Measurements from ENCODE around the gene WDR91. TPM values are rescaled to one million over a fixed set of nuclear protein-coding genes. Genes with fewer than 3 reads are reported as not detected.
A peak's percentile ranks its signal among the peaks of the same experiment; 100 is the strongest.
"Not testable (repeated sequence)": the region's sequence is repeated elsewhere in the genome, so short reads cannot be mapped to it uniquely, and the experiment has no call there.

The WDR91 gene
- total RNA-seq = 27.9 TPM

DNA sequence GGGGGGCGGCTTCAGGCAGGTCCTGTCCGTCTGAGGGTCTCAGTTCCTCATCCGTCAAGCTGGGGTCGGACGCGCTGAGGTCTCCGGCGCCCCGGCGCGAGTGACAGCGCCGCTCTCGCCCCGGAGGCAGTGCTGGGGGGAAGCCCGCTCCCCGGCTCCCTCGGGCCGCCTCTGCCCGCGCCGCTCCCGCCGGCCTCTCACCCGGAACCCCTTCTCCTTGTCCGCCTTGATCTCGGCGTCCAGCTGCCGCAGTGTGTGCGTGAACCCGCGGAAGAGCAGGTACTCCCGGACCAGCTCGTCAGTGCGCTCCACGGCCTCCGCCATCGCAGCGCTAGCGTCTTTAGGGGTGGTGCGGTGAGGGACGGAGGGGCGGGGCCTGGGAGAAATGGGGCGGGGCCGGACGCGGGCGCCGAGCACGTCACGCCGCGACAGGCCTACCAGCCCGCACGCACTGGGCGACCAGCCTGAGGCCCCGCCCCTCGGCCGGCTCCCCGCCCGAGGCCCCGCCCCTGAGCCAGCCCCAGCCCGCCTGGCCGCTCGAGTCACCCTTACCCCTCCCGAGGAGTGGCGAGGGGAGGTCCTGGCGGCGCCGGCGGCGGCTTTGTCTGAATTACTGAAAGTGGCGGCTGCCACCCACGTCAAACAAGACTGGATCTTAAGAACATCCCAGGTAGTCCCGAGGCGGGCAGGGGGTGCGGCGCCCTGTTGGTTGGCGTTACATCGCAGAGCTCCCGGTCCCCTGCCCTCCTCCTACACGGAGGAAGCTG lies at the start of gene WDR91:
Gene WDR91, minus strand, starts transcription at position 348 of the 767 bp plus-strand sequence. Its CDS starts 24 bp downstream, at position 324.
- DNase-seq (ENCODE audit: low spot score) = peak; percentile 96

DNA sequence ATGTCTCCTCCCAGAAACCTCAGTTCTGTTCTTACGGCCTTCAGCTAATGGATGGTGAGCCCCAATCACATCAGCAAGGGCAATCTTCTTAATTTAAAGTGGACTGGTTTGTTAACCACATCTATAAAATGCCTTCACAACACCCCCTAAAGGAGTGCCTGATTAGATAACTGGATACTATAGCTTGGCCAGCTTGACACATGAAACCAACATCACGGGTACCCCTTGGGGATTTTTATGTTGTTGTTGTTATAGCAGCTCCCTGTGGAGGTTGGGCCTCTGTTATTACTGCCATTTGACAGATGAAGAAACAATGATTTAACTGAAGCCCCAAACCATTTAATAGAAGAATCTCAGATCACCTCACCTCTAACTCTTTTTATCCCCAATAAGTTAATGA lies 49.1 kb upstream of the WDR91 start:
- DNase-seq (ENCODE audit: low spot score) = no peak

DNA sequence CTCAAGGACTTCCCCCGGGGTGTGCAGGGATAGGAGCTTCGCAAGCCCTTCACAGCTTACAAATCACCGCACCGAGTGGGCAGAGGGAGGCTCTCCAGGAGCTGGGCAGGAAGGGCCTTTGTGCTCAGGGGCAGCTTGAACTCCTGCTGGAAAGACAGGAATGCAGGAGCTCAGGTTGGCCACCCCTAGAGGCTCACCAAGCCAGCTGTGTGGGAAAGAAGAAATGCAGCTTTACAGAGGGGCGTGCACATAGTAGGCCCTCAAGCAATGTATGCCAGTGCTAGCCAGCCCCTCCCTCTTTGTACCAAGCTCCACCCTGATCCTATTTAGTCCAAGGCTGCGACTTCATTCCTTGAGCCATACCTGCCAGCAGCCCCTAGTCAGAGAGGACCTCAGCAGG lies 48.4 kb upstream of the WDR91 start:
- no peak for DNase-seq (ENCODE audit: low spot score)

DNA sequence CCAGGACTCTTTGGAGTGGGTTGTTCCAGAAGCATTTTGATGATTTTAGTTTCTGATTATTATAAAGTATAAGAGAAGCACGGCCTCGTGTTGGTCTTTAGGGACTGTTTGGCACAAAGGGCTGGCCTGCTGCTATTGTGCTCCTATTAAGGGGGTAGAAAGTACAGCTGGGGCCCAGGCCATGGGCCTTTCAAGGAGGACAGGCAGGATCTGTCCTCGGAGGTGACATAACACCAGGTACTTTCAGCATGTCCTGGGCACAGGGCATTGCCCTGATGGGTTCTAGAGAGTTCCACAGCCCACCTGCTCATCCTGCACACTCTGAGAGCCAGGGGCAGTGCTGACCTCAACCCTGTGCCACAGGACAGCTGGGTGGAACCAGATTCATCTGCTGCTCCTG lies 47.3 kb upstream of the WDR91 start:
- no peak for DNase-seq (ENCODE audit: low spot score)

DNA sequence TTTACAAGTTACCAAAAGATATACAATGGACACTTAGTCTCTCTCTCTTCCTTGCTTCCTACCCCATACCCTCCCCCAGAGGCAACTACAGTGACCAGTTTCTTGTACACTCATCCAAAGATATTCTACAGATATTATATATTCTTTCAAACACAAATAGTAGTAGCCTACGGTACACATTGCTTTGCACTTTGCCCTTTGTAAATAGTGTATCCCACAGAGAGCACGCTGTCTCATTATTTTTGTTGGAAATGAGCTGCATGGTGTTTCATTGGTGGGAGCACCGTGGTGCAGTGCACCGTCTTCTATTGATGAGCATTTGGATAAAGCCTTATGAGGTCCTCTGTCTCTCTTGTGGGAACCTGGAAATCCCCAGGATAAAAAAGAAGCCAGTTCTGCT lies 46.5 kb upstream of the WDR91 start:
- no peak for DNase-seq (ENCODE audit: low spot score)

DNA sequence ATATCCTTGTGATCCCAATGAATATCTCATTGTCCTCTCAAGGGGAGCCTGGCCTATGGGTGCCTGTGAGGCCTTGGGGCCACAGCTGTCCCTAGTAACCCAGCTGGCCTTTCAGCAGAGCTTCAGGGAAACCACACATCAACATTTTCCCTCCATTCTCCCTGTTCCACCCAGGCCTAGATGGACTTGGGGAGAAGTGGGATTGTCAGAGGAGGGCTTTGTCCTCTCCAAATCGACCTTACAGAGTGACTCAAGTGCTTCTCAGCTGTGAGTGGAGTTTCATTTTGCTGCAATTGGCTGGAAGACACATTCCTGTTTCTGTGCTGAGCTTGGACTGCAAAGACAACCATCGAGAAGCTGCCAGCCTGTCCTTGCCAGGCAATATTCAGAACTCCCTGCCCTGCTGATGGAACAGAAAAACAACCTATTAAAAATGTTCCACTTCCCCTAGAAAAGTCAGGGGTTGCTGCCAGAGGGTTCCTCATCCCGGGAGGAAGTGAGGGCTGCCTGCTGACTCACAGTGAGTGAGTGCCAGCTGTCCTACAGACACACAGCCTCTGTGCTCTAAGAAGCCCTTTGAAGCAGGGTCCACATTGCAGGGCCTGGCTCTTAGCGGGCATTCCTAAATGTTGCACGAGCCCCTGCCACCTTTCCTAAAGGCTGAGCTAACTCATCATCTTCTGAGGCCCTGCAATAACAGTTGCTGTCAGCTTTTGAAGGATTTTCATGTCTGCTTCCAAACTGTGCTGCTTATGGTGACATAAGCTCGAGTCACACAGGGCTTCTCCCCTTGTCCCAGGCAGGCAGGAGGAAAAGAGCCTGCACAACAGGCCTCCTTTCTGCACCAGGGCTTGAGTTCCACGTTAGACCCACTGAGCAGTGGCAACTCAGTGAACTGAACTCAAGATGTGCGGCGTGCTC lies 42.8 kb upstream of the WDR91 start:
- peak; percentile 71 for DNase-seq (ENCODE audit: low spot score)

DNA sequence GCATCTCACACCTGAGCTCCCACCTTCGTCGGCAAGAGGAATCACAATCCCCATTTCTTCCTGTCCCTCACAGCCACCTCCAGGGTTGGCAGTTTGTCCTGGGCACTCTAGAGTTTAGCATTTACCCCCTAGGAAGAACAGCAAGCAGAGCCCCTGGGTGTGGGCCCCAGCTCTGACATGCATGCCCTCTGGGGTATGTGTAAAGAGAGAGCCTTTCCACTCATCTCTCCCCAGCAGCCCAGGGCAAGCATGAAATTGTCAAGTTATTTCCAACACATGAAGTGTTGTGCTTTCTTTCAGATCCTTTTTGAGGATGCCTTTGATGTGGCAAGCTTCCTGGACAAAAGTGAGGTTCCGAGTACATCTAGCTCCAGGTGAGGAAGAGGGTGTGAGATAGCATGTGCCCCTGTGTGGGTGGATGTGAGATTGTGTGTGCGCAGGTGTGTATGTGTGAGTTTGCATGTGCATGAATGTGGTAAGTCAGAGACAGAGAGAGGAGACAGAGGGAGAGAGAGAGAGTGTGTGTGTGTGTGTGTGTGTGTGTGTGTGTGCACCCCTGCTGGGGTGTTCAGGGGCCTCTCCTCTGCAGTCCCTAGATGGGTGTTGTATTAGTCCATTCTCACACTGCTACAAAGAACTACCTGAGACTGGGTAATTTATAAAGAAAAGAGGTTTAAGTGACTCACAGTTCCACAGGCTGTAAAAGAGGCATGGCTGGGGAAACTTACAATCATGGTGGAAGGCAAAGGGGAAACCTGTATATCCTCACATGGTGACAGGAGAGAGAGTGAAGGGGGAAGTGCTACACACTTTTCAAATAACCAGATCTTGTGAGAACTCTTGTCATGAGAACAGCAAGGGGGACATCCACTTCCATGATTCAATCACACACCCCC lies 40.4 kb upstream of the WDR91 start:
- DNase-seq (ENCODE audit: low spot score) = no peak

DNA sequence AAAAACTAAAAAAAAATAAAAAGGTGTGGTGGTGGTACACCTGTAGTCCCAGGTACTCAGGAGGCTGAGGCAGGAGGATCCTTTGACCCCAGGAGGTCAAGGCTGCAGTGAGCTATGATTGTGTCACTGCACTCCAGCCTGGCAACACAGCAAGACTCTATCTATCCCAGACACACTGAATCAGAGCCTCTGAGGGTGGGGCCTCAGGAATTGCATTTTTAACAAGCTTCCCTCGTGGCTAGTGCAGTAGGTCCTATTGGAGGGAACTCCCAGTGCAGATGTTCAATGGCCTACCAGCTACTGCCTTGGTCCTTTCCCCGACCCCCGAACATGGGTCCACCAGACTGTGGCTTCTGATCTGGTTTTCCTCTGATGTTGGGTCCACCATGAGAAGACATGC lies 37.2 kb upstream of the WDR91 start:
- peak; percentile 17 for DNase-seq (ENCODE audit: low spot score)

DNA sequence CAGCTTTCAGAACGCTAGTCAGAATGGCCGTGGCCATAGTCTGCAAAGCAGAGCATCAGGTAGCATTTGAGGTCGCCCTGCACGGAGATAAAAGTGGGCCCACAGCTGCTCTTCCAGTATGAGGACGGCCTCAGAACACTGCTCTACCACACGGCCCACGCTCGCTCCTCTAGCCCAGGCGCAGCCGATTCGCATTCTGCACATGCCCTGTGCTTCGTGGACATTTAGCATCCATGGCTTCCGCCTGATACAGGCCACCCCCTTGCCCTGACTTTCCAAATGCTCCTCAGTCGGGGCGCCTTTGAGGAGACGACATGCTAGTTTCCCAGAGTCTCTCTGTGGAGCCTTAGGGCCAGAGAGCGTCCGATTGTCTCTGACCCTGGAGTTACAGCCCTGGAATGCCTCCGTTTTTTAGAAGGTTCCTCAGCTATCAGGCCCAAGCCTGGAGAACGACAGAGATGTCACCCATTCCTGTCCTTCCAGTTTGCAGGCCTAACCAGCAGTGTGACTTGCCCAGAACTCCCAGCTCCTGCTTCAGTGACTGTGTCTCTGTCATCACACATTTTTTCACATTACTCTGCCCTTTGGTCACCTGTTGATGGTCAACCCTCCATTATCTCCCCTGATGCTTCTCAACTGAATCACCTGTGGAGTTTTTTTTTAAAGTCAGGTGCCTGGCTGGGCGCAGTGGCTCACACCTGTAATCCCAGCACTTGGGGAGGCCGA lies 36.6 kb upstream of the WDR91 start:
- DNase-seq (ENCODE audit: low spot score) = peak; percentile 10

DNA sequence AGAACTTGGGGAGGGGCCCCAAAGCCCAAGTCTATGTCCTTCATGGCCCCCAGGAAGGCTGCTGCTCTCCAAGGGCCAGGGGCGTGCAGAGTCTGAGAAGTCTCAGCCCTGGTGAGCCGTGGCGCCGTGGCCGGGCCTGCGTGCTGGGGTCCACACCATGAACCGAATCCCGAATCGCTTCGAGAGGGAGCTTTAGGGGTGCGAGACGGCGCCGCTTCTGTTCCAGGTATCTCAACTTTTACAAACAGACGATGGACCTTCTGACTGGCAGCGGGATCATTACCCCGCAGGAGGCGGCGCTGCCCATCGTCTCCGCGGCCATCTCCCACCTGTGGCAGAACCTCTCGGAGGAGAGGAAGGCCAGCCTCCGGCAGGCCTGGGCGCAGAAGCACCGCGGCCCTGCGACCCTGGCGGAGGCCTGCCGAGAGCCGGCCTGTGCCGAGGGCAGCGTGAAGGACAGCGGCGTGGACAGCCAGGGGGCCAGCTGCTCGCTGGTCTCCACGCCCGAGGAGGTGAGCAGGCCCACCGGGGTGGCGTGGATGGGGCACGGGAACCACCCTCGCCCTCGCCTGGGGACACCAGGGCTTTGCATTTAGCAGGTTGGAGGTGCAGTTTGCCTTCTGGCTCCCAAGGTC lies 35.0 kb upstream of the WDR91 start:
- DNase-seq (ENCODE audit: low spot score) = peak; percentile 32

DNA sequence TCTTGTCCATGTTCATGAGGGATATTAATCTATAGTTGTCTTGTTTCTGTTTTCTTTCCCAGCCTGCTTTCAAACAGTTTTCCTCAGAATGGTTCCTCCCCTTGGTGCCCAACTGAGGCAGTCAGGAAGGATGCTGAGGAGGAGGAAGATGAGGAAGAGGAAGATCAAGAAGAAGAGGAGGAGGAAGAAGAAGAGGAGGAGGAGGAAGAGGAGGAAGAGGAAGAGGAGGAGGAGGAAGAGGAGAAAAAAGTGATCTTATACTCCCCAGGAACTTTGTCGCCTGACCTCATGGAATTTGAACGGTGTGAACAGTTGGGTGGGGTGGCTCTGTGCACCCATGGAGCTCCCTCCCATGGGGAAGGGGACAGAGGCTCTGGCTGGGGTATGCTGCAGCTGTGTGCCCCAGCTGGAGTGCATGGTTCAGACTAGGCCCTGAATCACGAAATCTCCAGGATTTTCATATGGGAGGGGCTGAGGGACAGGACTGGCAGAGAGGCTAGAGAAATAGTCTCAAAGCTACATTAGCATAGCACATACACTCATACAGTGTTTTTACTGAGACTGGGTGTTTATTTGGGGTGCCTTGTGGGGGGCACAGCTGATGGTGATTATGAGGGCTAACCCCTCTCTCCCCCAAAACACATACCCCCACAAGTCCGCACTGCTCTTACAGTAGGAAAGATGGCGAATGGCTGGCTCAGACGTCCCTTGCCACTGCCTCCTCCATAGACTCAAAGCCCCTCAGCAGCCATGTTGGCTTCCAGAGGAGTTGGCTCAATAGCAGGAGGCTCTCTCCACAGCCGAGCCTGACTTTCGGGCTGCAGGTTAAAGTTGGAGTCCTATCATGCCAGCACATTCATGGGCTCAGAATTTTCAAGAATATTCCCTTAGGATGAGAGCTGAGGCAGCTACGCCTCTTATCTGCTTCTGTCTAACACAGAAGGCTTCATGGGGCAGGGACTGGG lies 34.2 kb upstream of the WDR91 start:
- DNase-seq (ENCODE audit: low spot score) = peak; percentile 23

DNA sequence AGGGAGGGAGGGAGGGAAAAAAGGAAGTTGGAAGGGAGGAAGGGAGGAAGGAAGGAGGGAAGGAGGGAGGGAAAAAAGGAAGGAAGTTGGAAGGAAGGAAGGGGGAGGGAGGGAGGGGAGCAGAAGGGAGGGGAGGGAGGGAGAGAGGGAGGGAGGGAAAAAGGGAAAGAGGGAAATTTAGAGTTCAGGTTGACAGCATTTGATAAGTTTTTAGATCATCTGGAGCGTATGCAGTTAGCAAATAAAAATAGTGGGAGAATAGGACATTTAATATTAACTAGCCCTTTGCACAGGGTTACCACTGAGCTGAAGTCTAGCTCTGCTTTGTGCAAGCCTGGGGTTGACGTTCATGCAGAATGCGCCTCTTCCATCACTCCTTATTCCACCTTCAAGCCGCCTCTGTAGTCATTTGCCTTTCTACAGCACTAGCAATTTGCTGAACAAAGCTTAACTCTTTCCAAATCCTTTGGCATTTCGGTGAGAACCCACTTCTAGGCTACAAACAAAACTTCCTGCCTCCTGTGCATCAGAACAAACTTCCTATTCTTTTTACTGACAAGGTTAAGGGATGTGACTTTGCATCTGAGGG lies 30.9 kb upstream of the WDR91 start:
- no peak for DNase-seq (ENCODE audit: low spot score)

DNA sequence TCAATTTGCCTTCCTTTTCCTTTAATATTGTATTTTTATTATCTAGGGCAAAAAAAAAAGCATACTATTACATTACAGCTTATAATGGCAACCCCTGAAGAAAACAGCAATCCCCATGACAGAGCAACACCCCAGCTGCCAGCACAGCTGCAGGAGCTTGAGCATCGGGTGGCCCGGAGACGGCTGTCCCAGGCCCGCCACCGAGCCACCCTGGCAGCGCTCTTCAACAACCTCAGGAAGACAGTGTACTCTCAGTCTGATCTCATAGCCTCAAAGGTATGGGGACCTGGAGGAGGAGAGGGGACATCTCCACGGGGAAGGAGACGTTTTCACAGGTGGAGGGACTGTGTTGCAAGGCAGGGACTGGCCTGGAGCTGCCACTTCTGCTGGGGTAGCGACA lies 29.1 kb upstream of the WDR91 start:
- DNase-seq (ENCODE audit: low spot score) = no peak

DNA sequence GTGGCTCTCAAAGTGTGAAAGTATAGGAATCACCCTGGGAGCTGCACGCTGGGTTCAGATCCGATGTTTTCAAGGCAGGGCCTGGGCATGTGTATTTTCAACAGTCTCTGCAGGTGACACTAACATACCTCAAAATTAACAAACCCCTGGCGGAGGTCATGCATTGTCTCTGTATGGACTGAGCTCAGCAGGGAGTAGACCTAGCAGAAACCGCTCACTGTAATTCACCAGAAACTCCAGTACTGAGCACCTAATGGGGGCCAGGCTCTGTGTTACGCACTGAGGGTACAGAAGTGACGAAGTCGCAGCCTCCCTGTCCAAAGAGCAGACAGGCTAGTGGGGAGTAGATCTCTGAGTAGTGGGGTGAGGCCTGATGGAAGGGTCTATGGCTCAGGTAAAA lies 27.9 kb upstream of the WDR91 start:
- peak; percentile 20 for DNase-seq (ENCODE audit: low spot score)

DNA sequence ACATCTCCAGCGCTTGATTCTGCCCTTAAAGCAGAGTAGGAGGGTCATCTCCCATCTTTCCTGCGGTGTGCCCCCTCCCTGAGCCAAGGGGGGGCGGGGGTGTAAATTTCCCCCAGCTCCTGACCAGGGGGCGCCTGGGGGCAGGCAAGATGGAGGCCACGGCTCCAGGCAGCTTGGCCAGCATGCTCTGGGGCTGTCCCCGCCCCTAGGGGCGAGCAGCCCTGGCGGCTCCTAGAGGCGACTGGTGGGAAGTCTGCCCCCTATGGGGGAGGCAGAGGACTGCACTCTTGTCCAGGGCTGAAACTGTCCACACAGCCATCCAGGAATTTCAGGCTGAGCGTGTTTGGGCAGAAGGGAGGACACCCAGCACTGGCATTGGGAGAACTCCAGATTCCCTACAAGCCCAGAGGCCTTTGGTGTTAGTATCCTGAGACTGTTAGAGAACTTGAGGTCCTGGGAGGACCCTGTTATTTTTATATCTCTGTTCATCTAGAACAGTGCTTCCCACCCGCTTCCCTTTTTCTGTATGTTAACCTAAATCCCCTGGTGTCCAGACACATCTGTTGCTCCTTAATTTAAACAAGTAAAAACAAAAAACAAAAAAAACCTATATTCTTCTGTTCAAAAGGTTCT lies 26.9 kb upstream of the WDR91 start:
- DNase-seq (ENCODE audit: low spot score) = no peak

DNA sequence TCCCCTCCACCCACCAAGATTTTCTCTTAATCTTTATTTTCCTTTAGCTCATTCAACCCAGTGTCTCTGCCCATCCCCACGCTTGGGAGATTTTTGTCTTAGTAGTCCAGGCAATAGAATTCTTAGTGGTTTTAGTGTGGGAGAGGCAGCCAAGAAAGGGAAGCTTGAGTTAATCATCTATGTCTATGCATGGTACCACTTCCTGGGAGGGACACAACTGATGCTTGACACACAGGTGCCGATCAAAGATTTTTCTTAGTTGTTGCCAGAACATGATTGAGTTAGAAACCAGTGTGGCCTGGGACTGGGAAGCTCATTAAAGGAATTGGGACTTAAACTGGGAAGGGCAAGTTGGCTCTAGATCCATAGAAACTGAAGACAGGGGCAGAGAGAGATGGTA lies 25.4 kb upstream of the WDR91 start:
- no peak for DNase-seq (ENCODE audit: low spot score)

DNA sequence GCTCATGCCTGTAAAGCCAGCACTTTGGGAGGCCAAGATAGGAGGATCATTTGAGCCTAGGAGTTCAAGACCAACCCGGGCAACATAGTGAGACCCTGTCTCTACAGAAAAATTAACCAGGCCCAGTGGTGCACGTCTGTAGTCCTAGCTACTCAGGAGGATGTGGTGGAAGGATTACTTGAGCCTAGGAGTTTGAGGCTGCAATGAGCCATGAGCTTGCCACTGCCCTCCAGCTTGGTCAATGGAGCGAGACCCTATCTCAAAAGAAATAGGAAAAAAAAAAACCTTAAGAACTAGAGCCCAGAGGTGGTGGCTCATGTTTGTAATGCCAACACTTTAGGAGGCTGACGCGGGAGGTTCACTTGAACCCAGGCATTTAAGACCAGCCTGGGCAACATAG lies 24.5 kb upstream of the WDR91 start:
- no peak for DNase-seq (ENCODE audit: low spot score)

DNA sequence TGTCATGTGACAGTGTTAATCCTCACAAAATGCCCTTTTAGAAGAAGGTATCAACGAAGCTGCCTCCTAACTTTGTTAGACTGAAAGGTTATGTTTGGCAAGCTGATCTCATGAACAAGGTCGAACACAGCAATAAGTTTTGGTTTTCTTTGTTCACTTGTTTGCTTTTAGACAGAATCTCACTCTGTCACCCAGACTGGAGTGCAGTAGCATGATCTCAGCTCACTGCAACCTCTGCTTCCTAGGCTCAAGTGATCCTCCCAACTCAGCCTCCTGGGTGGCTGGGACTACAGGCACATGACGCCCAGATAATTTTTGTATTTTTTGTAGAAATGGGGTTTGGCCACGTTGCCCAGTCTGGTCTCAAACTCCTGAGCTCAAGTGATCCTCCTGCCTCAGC lies 23.4 kb upstream of the WDR91 start:
- no peak for DNase-seq (ENCODE audit: low spot score)

DNA sequence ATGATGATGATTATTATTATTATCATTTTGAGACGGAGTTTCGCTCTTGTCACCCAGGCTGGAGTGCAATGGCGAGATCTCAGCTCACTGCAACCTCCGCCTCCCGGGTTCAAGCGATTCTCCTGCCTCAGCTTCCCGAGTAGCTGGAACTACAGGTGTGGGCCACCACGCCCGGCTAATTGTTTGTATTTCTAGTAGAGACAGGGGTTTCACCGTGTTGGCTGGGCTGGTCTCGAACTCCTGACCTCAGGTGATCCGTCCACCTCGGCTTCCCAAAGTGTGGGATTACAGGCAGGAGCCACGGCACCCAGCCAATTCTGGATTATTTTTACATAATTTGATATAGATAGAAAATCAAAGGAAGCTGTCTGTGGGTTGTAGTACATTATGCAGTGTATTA lies 22.8 kb upstream of the WDR91 start:
- DNase-seq (ENCODE audit: low spot score) = not testable (repeated sequence)
